Nephron (organoid): ENCODE results near the gene ID4.

Experiments
- H3K27ac Mint-ChIP-seq, 3 experiments: 2 replicates each; pipeline ENCODE4 v1.8.0; 2020; ENCODE audit warnings: mixed read lengths in 3 of 3, mild to moderate bottlenecking in 2 of 3, moderate library complexity in 1 of 3
- H3K27me3 Mint-ChIP-seq: 2 replicates; pipeline ENCODE4 v1.8.0; 2021; ENCODE audit warnings: low read depth, mild to moderate bottlenecking, moderate library complexity, mixed read lengths
- H3K36me3 Mint-ChIP-seq: 2 replicates; pipeline ENCODE4 v1.8.0; 2020; ENCODE audit warnings: low read depth, mixed read lengths
- H3K4me1 Mint-ChIP-seq: 2 replicates; pipeline ENCODE4 v1.8.0; 2020; ENCODE audit warnings: mixed read lengths
- H3K4me3 Mint-ChIP-seq, 3 experiments: 2 replicates each; pipeline ENCODE4 v1.8.0; 2020; ENCODE audit warnings: mild to moderate bottlenecking in 3 of 3, mixed read lengths in 3 of 3, moderate library complexity in 2 of 3
- H3K9me3 Mint-ChIP-seq: 2 replicates; pipeline ENCODE4 v1.8.0; 2020; ENCODE audit warnings: mixed read lengths
- CTCF ChIP-seq, 3 experiments: fragments of 200-600 bp; sonication (generic); IDR thresholded peaks; one replicate each; pipeline ENCODE4 v1.5.0; 2021; ENCODE audit warnings: antibody characterized with exemption in 3 of 3; ENCODE audit not compliant: unreplicated experiment in 3 of 3

ID4 gene

GRCh38 chr6:19839788-19840187 lies 2.6 kb downstream of the ID4 start:
- Mint-ChIP-seq H3K27me3 (peaks cover 9% of the 10 kb centered on the region), H3K27ac (peak overlapping the region; percentile 82 to 95 (median 90)), H3K36me3 (peaks cover 22% of the 10 kb centered on the region), H3K9me3 (no peaks in the 10 kb centered on the region), H3K4me1 (peaks cover 27% of the 10 kb centered on the region), H3K4me3 (peak overlapping the region; percentile 91 to 94 (median 93))
- no peak for TF ChIP-seq CTCF (IDR thresholded peaks at IDR 0.05; ENCODE audit: unreplicated experiment in 3 of 3)

- H3K9me3 Mint-ChIP-seq: no peaks in the 10 kb centered on the region
- peak overlapping the region; percentile 91 to 94 (median 93) for H3K4me3 Mint-ChIP-seq
- H3K36me3 Mint-ChIP-seq: peaks cover 26% of the 10 kb centered on the region
- no peak for TF ChIP-seq CTCF (IDR thresholded peaks at IDR 0.05; ENCODE audit: unreplicated experiment in 3 of 3)
- peaks cover 34% of the 10 kb centered on the region for H3K4me1 Mint-ChIP-seq
- H3K27me3 Mint-ChIP-seq: peaks cover 9% of the 10 kb centered on the region
- peak overlapping the region in 1 of 3 experiments; percentile 95 for H3K27ac Mint-ChIP-seq
Measured at GRCh38 chr6:19841181-19841580, 4.0 kb downstream of the ID4 start.

- Mint-ChIP-seq H3K27ac (peak overlapping the region in 2 of 3 experiments; percentile 12 to 82), H3K4me3 (peak overlapping the region; percentile 40 to 57 (median 46)), H3K9me3 (no peaks in the 10 kb centered on the region), H3K4me1 (peaks cover 34% of the 10 kb centered on the region), H3K27me3 (peaks cover 9% of the 10 kb centered on the region), H3K36me3 (peaks cover 26% of the 10 kb centered on the region)
- no peak for TF ChIP-seq CTCF (IDR thresholded peaks at IDR 0.05; ENCODE audit: unreplicated experiment in 3 of 3)
Measured at GRCh38 chr6:19842030-19842615, 5.0 kb downstream of the ID4 start.

- peaks cover 14% of the 10 kb centered on the region for H3K36me3 Mint-ChIP-seq
- no peak for TF ChIP-seq CTCF (IDR thresholded peaks at IDR 0.05; ENCODE audit: unreplicated experiment in 3 of 3)
- H3K9me3 Mint-ChIP-seq: no peaks in the 10 kb centered on the region
- peaks cover 39% of the 10 kb centered on the region for H3K4me1 Mint-ChIP-seq
- H3K4me3 Mint-ChIP-seq: no peak overlapping the region
- peaks cover 9% of the 10 kb centered on the region for H3K27me3 Mint-ChIP-seq
- peak overlapping the region in 2 of 3 experiments; percentile 0 to 25 for H3K27ac Mint-ChIP-seq
Measured at GRCh38 chr6:19844689-19845088, 7.5 kb downstream of the ID4 start.

- H3K27ac Mint-ChIP-seq: peak overlapping the region in 2 of 3 experiments; percentile 0 to 39
- no peaks in the 10 kb centered on the region for H3K9me3 Mint-ChIP-seq
- H3K4me1 Mint-ChIP-seq: peaks cover 39% of the 10 kb centered on the region
Measured at GRCh38 chr6:19845266-19846041, 8.3 kb downstream of the ID4 start.

More at GRCh38 chr6:19845266-19846041, 8.3 kb downstream of the ID4 start:
- H3K27me3 Mint-ChIP-seq: peaks cover 3% of the 10 kb centered on the region
- H3K36me3 Mint-ChIP-seq: peaks cover 7% of the 10 kb centered on the region
- no peak for TF ChIP-seq CTCF (IDR thresholded peaks at IDR 0.05; ENCODE audit: unreplicated experiment in 3 of 3)
- H3K4me3 Mint-ChIP-seq: no peak overlapping the region
